ENCODE measurements around the gene CENPH.
"Not testable (repeated sequence)": the region's sequence is repeated elsewhere in the genome, so short reads cannot be mapped to it uniquely, and the experiment has no call there.

DNA sequence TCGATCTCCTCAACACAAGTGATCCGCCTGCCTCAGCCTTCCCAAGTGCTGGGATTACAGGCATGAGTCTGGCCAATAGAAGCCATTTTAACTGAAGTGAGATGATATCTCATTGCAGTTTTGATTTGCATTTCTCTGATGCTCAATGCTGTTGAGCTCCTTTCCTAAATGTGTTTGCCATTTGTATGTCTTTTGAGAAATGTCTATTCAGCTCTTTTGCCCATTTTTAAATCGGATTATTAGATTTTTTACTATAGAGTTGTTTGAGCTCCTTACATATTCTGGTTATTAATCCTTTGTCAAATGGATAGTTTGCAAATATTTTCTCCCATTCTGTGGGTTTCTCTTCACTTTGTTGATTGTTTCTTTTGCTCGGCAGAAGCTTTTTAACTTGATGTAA is 49.1 kb upstream of the CENPH start:
- TF ChIP-seq, protein P1, sequence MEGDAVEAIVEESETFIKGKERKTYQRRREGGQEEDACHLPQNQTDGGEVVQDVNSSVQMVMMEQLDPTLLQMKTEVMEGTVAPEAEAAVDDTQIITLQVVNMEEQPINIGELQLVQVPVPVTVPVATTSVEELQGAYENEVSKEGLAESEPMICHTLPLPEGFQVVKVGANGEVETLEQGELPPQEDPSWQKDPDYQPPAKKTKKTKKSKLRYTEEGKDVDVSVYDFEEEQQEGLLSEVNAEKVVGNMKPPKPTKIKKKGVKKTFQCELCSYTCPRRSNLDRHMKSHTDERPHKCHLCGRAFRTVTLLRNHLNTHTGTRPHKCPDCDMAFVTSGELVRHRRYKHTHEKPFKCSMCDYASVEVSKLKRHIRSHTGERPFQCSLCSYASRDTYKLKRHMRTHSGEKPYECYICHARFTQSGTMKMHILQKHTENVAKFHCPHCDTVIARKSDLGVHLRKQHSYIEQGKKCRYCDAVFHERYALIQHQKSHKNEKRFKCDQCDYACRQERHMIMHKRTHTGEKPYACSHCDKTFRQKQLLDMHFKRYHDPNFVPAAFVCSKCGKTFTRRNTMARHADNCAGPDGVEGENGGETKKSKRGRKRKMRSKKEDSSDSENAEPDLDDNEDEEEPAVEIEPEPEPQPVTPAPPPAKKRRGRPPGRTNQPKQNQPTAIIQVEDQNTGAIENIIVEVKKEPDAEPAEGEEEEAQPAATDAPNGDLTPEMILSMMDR (IDR thresholded peaks at IDR 0.05) = not testable (repeated sequence)
- not testable (repeated sequence) for TF ChIP-seq POLR2A (IDR thresholded peaks at IDR 0.05)

Measured in tibial nerve (tissue), 3 donors.